IMR-90 (cell line): Measurements from ENCODE around the gene EMX1. TPM values are rescaled to one million over a fixed set of nuclear protein-coding genes. Genes with fewer than 3 reads are reported as not detected.
A peak's percentile ranks its signal among the peaks of the same experiment; 100 is the strongest.

Experiments
- ATAC-seq: fragments of 200-7000 bp; cut with Tn5 transposase; 2 replicates; pipeline ENCODE4 v1.9.1; 2020; ENCODE audit warnings: low read depth, mild to moderate bottlenecking, moderate library complexity
- BruUV-seq: library from RNA; stranded (reverse); fragments of 400-500 nt; replicated peaks from 2 replicates; lab custom pipeline; 2021; lab: Mats Ljungman, UMichigan
- CTCF ChIA-PET: fragments of 300-600 bp; formaldehyde crosslinking; extraction: SDS; loops from one replicate; lab custom pipeline; 2021; ENCODE audit warnings: antibody characterized with exemption; lab: Yijun Ruan, JAX
- POLR2A ChIA-PET: fragments of 300-600 bp; sonication (Branson Sonifier 250); formaldehyde crosslinking; loops from one replicate; lab custom pipeline; 2022; ENCODE audit warnings: antibody characterized with exemption; ENCODE audit not compliant: unreplicated experiment; lab: Charles Lee
- DNase-seq: peaks from one replicate; pipeline ENCODE4 v3.0.0; 2013
- H2AFZ ChIP-seq: replicated peaks from 2 replicates; pipeline ENCODE3; 2013; ENCODE audit warnings: low read length, mild to moderate bottlenecking; ENCODE audit not compliant: poor library complexity
- H2AK5ac ChIP-seq: 2 replicates; pipeline ENCODE4 v1.6.1; 2013; ENCODE audit warnings: low read depth, low read length, inconsistent platforms
- H2AK9ac ChIP-seq: replicated peaks from 2 replicates; pipeline ENCODE3; 2013; ENCODE audit warnings: mild to moderate bottlenecking, low read depth, low read length, moderate library complexity; ENCODE audit not compliant: poor library complexity
- H2BK120ac ChIP-seq: 2 replicates; pipeline ENCODE4 v1.6.1; 2013; ENCODE audit warnings: low read depth, low read length, inconsistent platforms
- H2BK15ac ChIP-seq: 3 replicates; pipeline ENCODE4 v1.6.1; 2013; ENCODE audit warnings: low read depth, low read length, inconsistent platforms
- H2BK20ac ChIP-seq: 2 replicates; pipeline ENCODE4 v1.6.1; 2013; ENCODE audit warnings: low read depth, mild to moderate bottlenecking, inconsistent platforms, low read length, moderate library complexity
- H2BK5ac ChIP-seq: 2 replicates; pipeline ENCODE4 v1.6.1; 2013; ENCODE audit warnings: mild to moderate bottlenecking, low read depth, low read length, inconsistent platforms; ENCODE audit not compliant: poor library complexity, severe bottlenecking
- H3K14ac ChIP-seq: replicated peaks from 2 replicates; pipeline ENCODE4 v1.6.1; 2013; ENCODE audit warnings: low read depth, low read length, inconsistent platforms
- H3K18ac ChIP-seq: 2 replicates; pipeline ENCODE4 v1.6.1; 2013; ENCODE audit warnings: low read depth, low read length, control low read depth
- H3K23ac ChIP-seq: 2 replicates; pipeline ENCODE4 v1.6.1; 2013; ENCODE audit warnings: low read depth, low read length, inconsistent platforms
- H3K27ac ChIP-seq: 2 replicates; pipeline ENCODE4 v1.5.1; 2013; ENCODE audit warnings: mild to moderate bottlenecking, control low read depth, low read length; ENCODE audit not compliant: insufficient read depth
- H3K27me3 ChIP-seq: 2 replicates; pipeline ENCODE4 v1.6.1; 2013; ENCODE audit warnings: low read length; ENCODE audit not compliant: control insufficient read depth, insufficient read depth
- H3K36me3 ChIP-seq: 2 replicates; pipeline ENCODE4 v1.6.1; 2013; ENCODE audit warnings: low read length, mixed read lengths; ENCODE audit not compliant: control insufficient read depth, insufficient read depth
- H3K4ac ChIP-seq: 2 replicates; pipeline ENCODE4 v1.6.1; 2013; ENCODE audit warnings: low read depth, low read length, inconsistent platforms
- H3K4me1 ChIP-seq: 2 replicates; pipeline ENCODE4 v1.6.1; 2013; ENCODE audit warnings: low read length, mixed read lengths; ENCODE audit not compliant: control insufficient read depth, insufficient read depth
- H3K4me2 ChIP-seq: 2 replicates; pipeline ENCODE4 v1.6.1; 2013; ENCODE audit warnings: low read depth, mild to moderate bottlenecking, control low read depth, low read length, moderate library complexity
- H3K4me3 ChIP-seq: 2 replicates; pipeline ENCODE4 v1.5.1; 2013; ENCODE audit warnings: low read depth, mild to moderate bottlenecking, control low read depth, low read length, moderate library complexity; ENCODE audit not compliant: insufficient read depth
- H3K56ac ChIP-seq: 2 replicates; pipeline ENCODE4 v1.6.1; 2013; ENCODE audit warnings: low read length, inconsistent platforms; ENCODE audit not compliant: insufficient read depth; ENCODE audit errors: extremely low read depth
- H3K79me1 ChIP-seq, 2 experiments: 2 replicates each; pipeline ENCODE4 v1.6.1; 2013; ENCODE audit warnings: low read length in 2 of 2, inconsistent platforms in 1 of 2, low read depth in 1 of 2
- H3K9ac ChIP-seq: 2 replicates; pipeline ENCODE4 v1.6.1; 2013; ENCODE audit warnings: low read depth, low read length, control low read depth
- H3K9me1 ChIP-seq: 2 replicates; pipeline ENCODE4 v1.6.1; 2013; ENCODE audit warnings: low read length, inconsistent platforms; ENCODE audit not compliant: insufficient read depth
- H3K9me3 ChIP-seq: 2 replicates; pipeline ENCODE4 v1.6.1; 2013; ENCODE audit warnings: low read length; ENCODE audit not compliant: control insufficient read depth, insufficient read depth
- H4K20me1 ChIP-seq: 2 replicates; pipeline ENCODE4 v1.6.1; 2013; ENCODE audit warnings: low read length, inconsistent platforms; ENCODE audit not compliant: insufficient read depth
- H4K5ac ChIP-seq: 2 replicates; pipeline ENCODE4 v1.6.1; 2013; ENCODE audit warnings: mild to moderate bottlenecking, low read depth, low read length, control low read depth
- H4K8ac ChIP-seq, 2 experiments: 2 replicates each; pipeline ENCODE4 v1.6.1; 2013; ENCODE audit warnings: low read depth in 2 of 2, low read length in 2 of 2, control low read depth in 1 of 2, inconsistent platforms in 1 of 2
- H4K91ac ChIP-seq: 2 replicates; pipeline ENCODE4 v1.6.1; 2013; ENCODE audit warnings: low read depth, low read length, inconsistent platforms; ENCODE audit not compliant: insufficient read depth
- CEBPB ChIP-seq: IDR thresholded peaks from 2 replicates; pipeline ENCODE4 v1.6.1; 2012; ENCODE audit warnings: low read depth, low read length, improper control_type of control experiment
- SMC3 ChIP-seq: fragments of 150-350 bp; IDR thresholded peaks from 2 replicates; pipeline ENCODE4 v1.6.1; 2016; ENCODE audit warnings: low read depth, mild to moderate bottlenecking, antibody characterized with exemption, low read length, moderate library complexity
- WGBS, 2 experiments: methylation state at CpG; one replicate each; pipeline versions ENCODE4 v1.1.5 to v1.1.7; 2013; ENCODE audit warnings: missing lambda C conversion rate in 2 of 2; ENCODE audit not compliant: insufficient read length in 1 of 2; ENCODE audit errors: extremely low coverage in 2 of 2; 5-methylcytosine and 5-hydroxymethylcytosine counted together
- dilution Hi-C: fragments of 300-500 bp; cut with HindIII; formaldehyde crosslinking; loops from one replicate; pipeline ENCODE4 v1.14.3; 2018; ENCODE audit warnings: low sequenced_read_pairs; ENCODE audit not compliant: unreplicated experiment
- in situ Hi-C: fragments of 300-500 bp; cut with MboI; formaldehyde crosslinking; loops from 3 replicates; pipeline ENCODE4 v1.14.3; 2019; ENCODE audit warnings: low sequenced_read_pairs, inconsistent platforms, mixed read lengths
- intact Hi-C: fragments of 100-400 bp; cut with micrococcal nuclease; formaldehyde crosslinking; loops from 2 replicates; pipeline ENCODE4 v1.10.0; 2022
- polyA plus RNA-seq, 3 experiments: library from polyadenylated mRNA; depleted of rRNA; stranded (reverse); fragments of >200 nt; gene quantifications; 2 replicates each; pipeline ENCODE4 v1.2.3, GENCODE V29; 2012; ENCODE audit warnings: low replicate concordance in 1 of 3
- total RNA-seq: library from RNA; depleted of rRNA; stranded (reverse); fragments of >200 nt; gene quantifications from 2 replicates; pipeline ENCODE4 v1.2.3, GENCODE V29; 2012

The EMX1 gene
- total and polyA plus RNA-seq, 2 of the 4 experiments (the other 2 are of a cell fraction) = not detected

- H2AFZ ChIP-seq = no peak overlapping the region
- no peak overlapping the region for H3K4me2 ChIP-seq
- H4K8ac ChIP-seq = no peak overlapping the region
- dilution Hi-C loops (no loop called here), intact Hi-C loops (no loop called here), in situ Hi-C loops (no loop called here)
- peaks cover 8% of the 10 kb centered on the region; the same call in 1 of the 2 replicates for H4K20me1 ChIP-seq
- no peak overlapping the region for H2BK20ac ChIP-seq
- H3K4ac ChIP-seq = no peak overlapping the region
- no peak overlapping the region for H3K9ac ChIP-seq
- peaks cover under 1% of the 10 kb centered on the region for H3K4me1 ChIP-seq
- TF ChIP-seq CEBPB (peak; percentile 87), SMC3 (no peak)
- DNase-seq (no peak), ATAC-seq (no peak)
- H2BK120ac ChIP-seq = no peak overlapping the region
- H2BK15ac ChIP-seq = no peak overlapping the region
- 0 out of 2 replicates have a peak, but pooled peaks cover 3% of the 10 kb centered on the region for H3K9me1 ChIP-seq
- no peaks in the 10 kb centered on the region for H3K36me3 ChIP-seq
- ChIA-PET POLR2A (no interaction called here), CTCF (interaction anchor here (1.4 to 1.7 kb wide), 3 partner anchors 34 to 251 kb away, joined by 3 to 8 read pairs (median 5); no protein-coding TSS in a partner anchor)
- no peak overlapping the region for H2AK5ac ChIP-seq
- H3K27ac ChIP-seq = no peak overlapping the region
- no peak overlapping the region for H3K4me3 ChIP-seq
- no peak overlapping the region for H2BK5ac ChIP-seq
- H3K23ac ChIP-seq = no peak overlapping the region
- no TSS peak for BruUV-seq
- H3K14ac ChIP-seq = no peak overlapping the region
- no peak overlapping the region for H2AK9ac ChIP-seq
- H3K18ac ChIP-seq = no peak overlapping the region
- peaks cover 87% of the 10 kb centered on the region for H3K27me3 ChIP-seq
- H3K9me3 ChIP-seq = peaks cover 23% of the 10 kb centered on the region
- H3K56ac ChIP-seq = no peak overlapping the region
- no peaks in the 10 kb centered on the region for H3K79me1 ChIP-seq
- no peak overlapping the region for H4K5ac ChIP-seq
- WGBS, 2 experiments = 64% methylated on average over 4 of the region's 6 CpGs; no CpG with 5 or more reads in 1 of the 2 experiments
- no peak overlapping the region for H4K91ac ChIP-seq
Measured at GRCh38 chr2:72926811-72927465, 9.6 kb downstream of the EMX1 start.
